ENCODE results near the gene DNMBP.

DNA sequence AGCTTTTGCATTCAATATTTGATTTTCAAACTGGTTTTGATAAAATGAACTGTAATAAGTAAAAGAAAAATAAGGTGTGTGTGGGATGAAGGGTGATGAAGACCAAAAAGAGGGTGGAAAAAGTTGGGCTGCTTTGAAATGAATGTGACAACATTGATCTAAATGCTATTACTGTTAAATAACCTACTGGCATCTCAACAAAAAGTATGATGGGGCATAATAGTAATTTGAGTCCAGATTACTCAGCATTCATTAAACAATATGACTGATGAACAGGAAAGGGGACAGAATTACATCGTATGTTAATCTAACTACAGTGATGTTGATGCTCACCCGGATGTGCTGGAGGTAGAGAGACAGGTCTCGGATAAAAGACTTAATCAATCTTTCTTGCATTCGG, 115.1 kb downstream of the DNMBP start:
- TF ChIP-seq GATA3 (IDR thresholded peaks at IDR 0.05; ENCODE audit: low read depth, low read length) (no peak), GATA2 (IDR thresholded peaks at IDR 0.05; ENCODE audit: low read depth, low read length) (no peak)

Measured in SH-SY5Y (cell line).